HG02678 (cell line): ENCODE measurements around the gene SDCCAG8.

Experiments
- ATAC-seq: cut with Tn5 transposase; IDR thresholded peaks from one replicate; pipeline ENCODE4 v1.9.1; 2021; ENCODE audit warnings: mild to moderate bottlenecking, moderate library complexity; ENCODE audit not compliant: unreplicated experiment

Gene SDCCAG8

GRCh38 chr1:243415663-243416408 is 160.0 kb downstream of the SDCCAG8 start:
- no peak for ATAC-seq

- peak; percentile 44 for ATAC-seq
These were observed 160.7 kb downstream of the SDCCAG8 start for GRCh38 chr1:243416495-243416894.

- no peak for ATAC-seq
These were observed 164.4 kb downstream of the SDCCAG8 start for GRCh38 chr1:243420016-243420945.

- no peak for ATAC-seq
These were observed 165.3 kb downstream of the SDCCAG8 start for GRCh38 chr1:243420946-243421685.

GRCh38 chr1:243421784-243422183 is 165.9 kb downstream of the SDCCAG8 start:
- ATAC-seq, result peak; percentile 87

- no peak for ATAC-seq
These were observed 166.5 kb downstream of the SDCCAG8 start for GRCh38 chr1:243422362-243422761.

GRCh38 chr1:243428084-243428483 is 172.2 kb downstream of the SDCCAG8 start:
- ATAC-seq, result no peak

- no peak for ATAC-seq
These were observed 172.9 kb downstream of the SDCCAG8 start for GRCh38 chr1:243428617-243429342.

- no peak for ATAC-seq
These were observed 175.8 kb downstream of the SDCCAG8 start for GRCh38 chr1:243431591-243431990.

GRCh38 chr1:243432136-243432535 is 176.3 kb downstream of the SDCCAG8 start:
- no peak for ATAC-seq

GRCh38 chr1:243433737-243434370 is 178.0 kb downstream of the SDCCAG8 start:
- no peak for ATAC-seq

- no peak for ATAC-seq
These were observed 178.8 kb downstream of the SDCCAG8 start for GRCh38 chr1:243434594-243434993.

- ATAC-seq, result no peak
These were observed 180.0 kb downstream of the SDCCAG8 start for GRCh38 chr1:243435836-243436235.

GRCh38 chr1:243438146-243438545 is 182.3 kb downstream of the SDCCAG8 start:
- no peak for ATAC-seq

GRCh38 chr1:243438815-243439214 is 183.0 kb downstream of the SDCCAG8 start:
- no peak for ATAC-seq

- ATAC-seq, result no peak
These were observed 184.6 kb downstream of the SDCCAG8 start for GRCh38 chr1:243440406-243440805.

GRCh38 chr1:243441601-243442000 is 185.8 kb downstream of the SDCCAG8 start:
- no peak for ATAC-seq

GRCh38 chr1:243443557-243443956 is 187.7 kb downstream of the SDCCAG8 start:
- ATAC-seq, result no peak

GRCh38 chr1:243447347-243447746 is 191.5 kb downstream of the SDCCAG8 start:
- no peak for ATAC-seq

GRCh38 chr1:243447844-243448243 is 192.0 kb downstream of the SDCCAG8 start:
- ATAC-seq, result no peak
